HG03521 (cell line): ENCODE data around the gene RANBP3L.
"Not testable (repeated sequence)": the region's sequence is repeated elsewhere in the genome, so short reads cannot be mapped to it uniquely, and the experiment has no call there.

ENCODE experiments used
- ATAC-seq: cut with Tn5 transposase; IDR thresholded peaks from one replicate; pipeline ENCODE4 v1.9.1; 2021; ENCODE audit warnings: mild to moderate bottlenecking, moderate library complexity; ENCODE audit not compliant: unreplicated experiment

The RANBP3L gene

GRCh38 chr5:36301858-36302603 is at the start of gene RANBP3L:
Gene RANBP3L, minus strand, starts transcription at chr5:36301902. Its CDS starts 486 bp downstream, at chr5:36301416.
- ATAC-seq: no peak

GRCh38 chr5:36346896-36347690 is 45.4 kb upstream of the RANBP3L start:
- ATAC-seq: no peak

- no peak for ATAC-seq
Measured at GRCh38 chr5:36344899-36345298, 43.2 kb upstream of the RANBP3L start.

- ATAC-seq: not testable (repeated sequence)
Measured at GRCh38 chr5:36341720-36342119, 40.0 kb upstream of the RANBP3L start.

- no peak for ATAC-seq
Measured at GRCh38 chr5:36337597-36337996, 35.9 kb upstream of the RANBP3L start.

- no peak for ATAC-seq
Measured at GRCh38 chr5:36334315-36334714, 32.6 kb upstream of the RANBP3L start.

- ATAC-seq: not testable (repeated sequence)
Measured at GRCh38 chr5:36332720-36333119, 31.0 kb upstream of the RANBP3L start.

- ATAC-seq: no peak
Measured at GRCh38 chr5:36325196-36325595, 23.5 kb upstream of the RANBP3L start.

- ATAC-seq: no peak
Measured at GRCh38 chr5:36323926-36324781, 22.5 kb upstream of the RANBP3L start.

- ATAC-seq: no peak
Measured at GRCh38 chr5:36312953-36313672, 11.4 kb upstream of the RANBP3L start.

GRCh38 chr5:36311956-36312355 is 10.3 kb upstream of the RANBP3L start:
- no peak for ATAC-seq

GRCh38 chr5:36310138-36310537 is 8.4 kb upstream of the RANBP3L start:
- ATAC-seq: no peak

GRCh38 chr5:36305571-36306326 is 4.0 kb upstream of the RANBP3L start:
- ATAC-seq: no peak

- ATAC-seq: no peak
Measured at GRCh38 chr5:36304095-36304805, 2.5 kb upstream of the RANBP3L start.

GRCh38 chr5:36300927-36301540 is 668 bp downstream of the RANBP3L start:
- no peak for ATAC-seq

GRCh38 chr5:36300191-36300926 is 1.3 kb downstream of the RANBP3L start:
- no peak for ATAC-seq

- no peak for ATAC-seq
Measured at GRCh38 chr5:36298552-36298951, 3.1 kb downstream of the RANBP3L start.

GRCh38 chr5:36297653-36298052 is 4.0 kb downstream of the RANBP3L start:
- ATAC-seq: no peak
